Measurements from ENCODE around the gene RASD2.

RASD2 gene

DNA sequence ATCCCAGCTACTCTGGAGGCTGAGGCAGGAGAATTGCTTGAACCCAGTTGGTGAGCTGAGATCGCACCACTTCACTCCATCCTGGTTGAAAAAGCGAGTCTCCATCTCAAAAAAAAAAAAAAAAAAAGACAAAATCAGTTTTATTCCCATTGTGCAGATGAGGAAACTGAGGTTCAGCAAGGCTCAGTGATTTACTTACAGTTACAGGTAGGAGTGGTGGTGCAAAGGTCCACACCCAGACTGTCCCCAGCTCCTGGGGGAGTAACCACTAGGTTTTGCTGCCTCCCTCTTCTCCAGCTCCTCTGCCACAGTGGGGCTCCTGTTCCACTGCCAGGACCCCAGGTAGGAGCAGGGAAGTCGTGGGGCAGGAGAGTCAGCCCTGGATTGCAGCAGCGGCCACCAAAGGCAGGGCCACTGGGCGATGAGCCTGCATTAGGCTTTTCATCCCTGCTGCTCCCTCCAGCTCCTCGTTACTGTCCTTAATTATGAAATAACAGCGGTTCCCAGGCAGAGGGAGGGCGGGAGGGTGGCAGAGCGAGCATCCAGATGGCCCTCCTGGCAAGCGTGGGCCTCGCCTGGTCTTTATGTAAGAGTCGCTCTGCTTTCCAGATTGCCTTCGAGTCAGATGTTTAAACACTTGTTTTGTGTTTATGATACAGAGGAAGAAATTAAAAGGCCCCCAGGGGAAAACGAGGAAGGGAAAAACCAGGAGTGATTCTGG is 15.5 kb upstream of the RASD2 start:
- ChIA-PET POLR2A (ENCODE audit: low non-redundant PET) (interaction anchor here (0.6 kb wide), 1 partner anchor 56 kb away, joined by 4 read pairs; no protein-coding TSS in a partner anchor), CTCF (no interaction called here)
- no peak for DNase-seq (ENCODE audit: low spot score)
- no peak for TF ChIP-seq CTCF (conservative IDR thresholded peaks at IDR 0.05; ENCODE audit: low read depth)
- no peak overlapping the region for H3K27ac ChIP-seq

DNA sequence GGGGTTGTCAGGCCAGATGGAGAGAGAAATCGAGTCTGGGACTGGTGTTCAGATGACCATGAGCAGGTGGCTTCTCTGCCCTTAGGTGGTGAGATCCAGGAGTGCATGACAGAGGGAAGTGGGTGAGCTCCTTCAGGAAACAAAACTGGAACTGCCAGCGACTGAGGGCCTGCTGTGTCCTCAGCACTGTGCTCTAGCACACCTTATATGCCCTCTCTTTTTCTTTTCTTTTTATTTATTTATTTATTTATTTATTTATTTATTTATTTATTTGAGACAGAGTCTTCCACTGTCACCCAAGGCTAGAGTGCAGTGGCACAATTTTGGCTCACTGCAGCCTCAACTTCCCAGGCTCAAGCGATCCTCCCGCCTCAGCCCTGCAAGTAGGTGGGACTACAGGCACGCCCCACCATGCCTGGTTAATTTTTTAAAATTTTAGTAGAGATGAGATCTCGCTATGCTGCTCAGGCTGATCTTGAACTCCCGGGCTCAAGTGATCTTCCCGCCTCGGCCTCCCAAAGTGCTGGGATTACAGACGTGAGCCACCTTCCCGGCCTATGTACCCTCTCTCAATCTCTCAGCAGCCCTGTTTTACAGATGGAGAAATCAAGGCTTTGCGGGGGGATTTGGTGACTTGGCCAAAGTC is 14.8 kb upstream of the RASD2 start:
- POLR2A ChIA-PET (ENCODE audit: low non-redundant PET) = interaction anchor here (0.6 kb wide), 1 partner anchor 56 kb away, joined by 4 read pairs; no protein-coding TSS in a partner anchor
- TF ChIP-seq CTCF (conservative IDR thresholded peaks at IDR 0.05; ENCODE audit: low read depth) = no peak
- DNase-seq (ENCODE audit: low spot score) = no peak
- H3K27ac ChIP-seq = no peak overlapping the region
- CTCF ChIA-PET = no interaction called here

DNA sequence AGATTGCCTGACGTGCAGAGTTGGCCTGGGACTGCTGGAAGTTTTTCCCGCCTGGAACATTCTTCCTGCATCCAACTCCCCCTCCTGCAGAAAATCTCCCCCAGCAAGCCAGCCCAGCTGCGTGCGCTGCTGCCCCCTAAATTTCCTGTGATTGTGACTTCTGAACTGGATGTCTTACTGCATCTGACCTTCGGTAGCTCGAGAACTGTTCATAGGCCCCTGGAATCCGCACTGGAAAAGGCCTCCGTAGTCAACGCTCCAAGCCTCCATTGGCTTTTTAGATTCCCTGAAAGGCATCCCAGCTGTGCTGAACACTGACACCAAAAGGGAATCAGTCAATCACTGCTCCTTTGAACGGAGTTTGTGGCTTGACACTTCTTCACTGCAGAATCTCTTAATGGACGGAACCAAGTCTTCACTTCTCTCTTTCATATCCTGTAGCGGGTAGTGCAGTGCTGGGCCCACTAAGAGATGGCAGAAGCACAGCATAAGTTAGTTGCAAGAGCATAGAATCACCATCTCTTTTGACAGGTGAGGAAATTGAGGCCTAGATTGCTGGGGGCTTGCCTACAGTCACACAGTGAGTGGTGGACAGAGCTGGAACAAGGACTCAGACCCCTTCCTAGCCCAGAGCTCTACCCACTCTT is 14.2 kb upstream of the RASD2 start:
- POLR2A ChIA-PET (ENCODE audit: low non-redundant PET) = no interaction called here
- no peak for TF ChIP-seq CTCF (conservative IDR thresholded peaks at IDR 0.05; ENCODE audit: low read depth)
- CTCF ChIA-PET = no interaction called here
- H3K27ac ChIP-seq = no peak overlapping the region
- DNase-seq (ENCODE audit: low spot score) = no peak

- CTCF ChIA-PET = no interaction called here
- POLR2A ChIA-PET (ENCODE audit: low non-redundant PET) = no interaction called here
- no peak for DNase-seq (ENCODE audit: low spot score)
- H3K27ac ChIP-seq = no peak overlapping the region
- no peak for TF ChIP-seq CTCF (conservative IDR thresholded peaks at IDR 0.05; ENCODE audit: low read depth)
These were observed 11.7 kb upstream of the RASD2 start for GRCh38 chr22:35528927-35529326.

DNA sequence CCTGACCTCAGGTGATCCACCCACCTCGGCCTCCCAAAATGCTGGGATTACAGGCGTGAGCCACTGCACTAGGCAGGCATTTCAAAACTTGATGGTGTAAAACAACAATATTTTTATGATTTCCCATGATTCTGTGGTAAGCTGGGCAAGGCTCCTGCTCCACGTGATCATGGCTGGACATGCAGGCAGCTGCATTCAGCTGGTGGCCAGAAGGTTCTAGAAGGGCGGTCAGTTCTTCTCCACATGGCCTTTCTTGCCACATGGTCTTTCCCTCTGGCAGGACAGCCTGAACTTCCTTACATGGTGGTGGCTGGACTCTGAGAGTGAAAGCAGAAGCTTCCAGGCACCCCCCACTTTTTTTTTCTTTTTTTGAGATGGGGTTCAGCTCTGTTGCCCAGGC is 9.9 kb upstream of the RASD2 start:
- DNase-seq (ENCODE audit: low spot score) = no peak
- ChIA-PET POLR2A (ENCODE audit: low non-redundant PET) (no interaction called here), CTCF (no interaction called here)
- H3K27ac ChIP-seq = no peak overlapping the region
- no peak for TF ChIP-seq CTCF (conservative IDR thresholded peaks at IDR 0.05; ENCODE audit: low read depth)

DNA sequence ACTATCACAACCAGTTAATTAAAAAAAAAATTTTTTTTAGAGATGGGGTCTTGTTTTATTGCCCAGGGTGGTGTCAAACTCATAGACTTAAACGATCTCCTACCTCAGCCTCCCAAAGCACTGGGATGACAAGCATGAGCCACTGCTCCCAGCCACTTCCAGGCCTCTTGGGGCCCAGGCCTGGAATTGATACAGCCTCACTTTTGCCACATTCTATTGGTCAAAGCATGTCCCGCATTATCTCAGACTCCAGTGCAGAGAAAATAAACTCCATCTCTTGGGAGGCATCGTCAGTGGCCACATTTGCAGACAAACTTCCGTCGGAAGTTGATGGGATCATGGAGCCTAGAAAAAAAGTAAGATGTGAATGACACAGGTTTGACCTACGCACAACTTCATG is 9.4 kb upstream of the RASD2 start:
- ChIA-PET POLR2A (ENCODE audit: low non-redundant PET) (no interaction called here), CTCF (no interaction called here)
- H3K27ac ChIP-seq = no peak overlapping the region
- no peak for DNase-seq (ENCODE audit: low spot score)
- TF ChIP-seq CTCF (conservative IDR thresholded peaks at IDR 0.05; ENCODE audit: low read depth) = no peak
